GM03348 (cell line): Measurements from ENCODE around the gene DCLK2.
A peak's percentile ranks its signal among the peaks of the same experiment; 100 is the strongest.

Source experiments
- DNase-seq: peaks from one replicate; pipeline ENCODE4 v3.0.0; 2012; ENCODE audit warnings: low spot score

DCLK2 gene

GRCh38 chr4:150242820-150243458 is 164.7 kb downstream of the DCLK2 start:
- DNase-seq, result peak; percentile 71

- no peak for DNase-seq
Observed at GRCh38 chr4:150243932-150244331, 165.7 kb downstream of the DCLK2 start.

GRCh38 chr4:150244600-150244999 is 166.4 kb downstream of the DCLK2 start:
- DNase-seq, result peak; percentile 37

GRCh38 chr4:150247184-150247583 is 168.9 kb downstream of the DCLK2 start:
- DNase-seq, result no peak

- no peak for DNase-seq
Observed at GRCh38 chr4:150248181-150248580, 169.9 kb downstream of the DCLK2 start.

- DNase-seq, result no peak
Observed at GRCh38 chr4:150250293-150250997, 172.2 kb downstream of the DCLK2 start.

GRCh38 chr4:150250998-150251651 is 172.9 kb downstream of the DCLK2 start:
- peak; percentile 62 for DNase-seq

GRCh38 chr4:150251752-150252190 is 173.5 kb downstream of the DCLK2 start:
- DNase-seq, result no peak

- DNase-seq, result no peak
Observed at GRCh38 chr4:150252306-150252705, 174.1 kb downstream of the DCLK2 start.

- DNase-seq, result no peak
Observed at GRCh38 chr4:150252741-150253140, 174.5 kb downstream of the DCLK2 start.

- no peak for DNase-seq
Observed at GRCh38 chr4:150253416-150253815, 175.2 kb downstream of the DCLK2 start.

- no peak for DNase-seq
Observed at GRCh38 chr4:150253965-150254630, 175.9 kb downstream of the DCLK2 start.

- no peak for DNase-seq
Observed at GRCh38 chr4:150255610-150256224, 177.5 kb downstream of the DCLK2 start.

- no peak for DNase-seq
Observed at GRCh38 chr4:150256225-150256620, 178.0 kb downstream of the DCLK2 start.

GRCh38 chr4:150256841-150257730 is 178.8 kb downstream of the DCLK2 start:
- DNase-seq, result no peak

GRCh38 chr4:150258569-150258968 is 180.3 kb downstream of the DCLK2 start:
- DNase-seq, result no peak

GRCh38 chr4:150259861-150260567 is 181.8 kb downstream of the DCLK2 start:
- DNase-seq, result no peak

- no peak for DNase-seq
Observed at GRCh38 chr4:150261571-150261970, 183.3 kb downstream of the DCLK2 start.

- DNase-seq, result no peak
Observed at GRCh38 chr4:150262611-150263010, 184.4 kb downstream of the DCLK2 start.

GRCh38 chr4:150264595-150265161 is 186.4 kb downstream of the DCLK2 start:
- DNase-seq, result peak; percentile 30
